ENCODE data around the gene RAG1.

DNA sequence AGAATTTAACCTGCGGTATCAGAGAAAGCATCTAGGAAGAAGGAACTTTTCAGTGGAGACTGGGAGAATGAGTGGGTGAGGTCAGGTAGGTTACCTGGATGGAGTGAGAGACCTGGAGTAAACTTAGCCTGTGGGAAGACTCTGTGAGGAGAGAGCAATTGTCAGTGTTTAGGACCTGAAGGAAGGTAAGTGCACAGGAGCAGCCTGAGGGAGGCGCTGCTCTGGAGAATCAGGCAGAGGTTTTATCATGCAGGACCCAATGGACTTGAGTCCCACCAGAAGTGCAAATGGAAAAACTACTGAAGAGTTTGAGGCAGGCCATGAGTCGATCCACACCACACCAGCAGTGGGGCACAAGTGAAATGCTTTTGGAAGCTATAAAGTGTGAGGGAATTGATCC, 15.9 kb downstream of the RAG1 start:
- TF ChIP-seq EZH2 (IDR thresholded peaks at IDR 0.05; ENCODE audit: low read depth, low read length, severe bottlenecking) (no peak), POLR2A (IDR thresholded peaks at IDR 0.05; ENCODE audit: control extremely low read depth in 1 of 2, low read depth in 2 of 2, low read length in 2 of 2) (no peak), EP300 (IDR thresholded peaks at IDR 0.05; ENCODE audit: borderline replicate concordance in 1 of 2, low read depth in 2 of 2, low read length in 2 of 2) (no peak), RNF2 (IDR thresholded peaks at IDR 0.05; ENCODE audit: borderline replicate concordance, low read depth, low read length, missing control alignments, poor library complexity, severe bottlenecking) (no peak), SIRT6 (IDR thresholded peaks at IDR 0.05; ENCODE audit: low read length) (no peak), ATF2 (IDR thresholded peaks at IDR 0.05; ENCODE audit: low read length) (no peak), JUND (IDR thresholded peaks at IDR 0.05; ENCODE audit: low read length) (no peak), CHD2 (IDR thresholded peaks at IDR 0.05; ENCODE audit: low read length) (no peak), CREB1 (IDR thresholded peaks at IDR 0.05) (no peak), NANOG (IDR thresholded peaks at IDR 0.05; ENCODE audit: insufficient read depth, low read depth, low read length, poor library complexity, severe bottlenecking) (no peak), POLR2AphosphoS5 (IDR thresholded peaks at IDR 0.05; ENCODE audit: low read depth, low read length) (no peak), TCF12 (IDR thresholded peaks at IDR 0.05; ENCODE audit: low read depth, low read length) (no peak), NRF1 (IDR thresholded peaks at IDR 0.05; ENCODE audit: low read depth, low read length) (no peak)
- TF ChIP-seq, protein P1, sequence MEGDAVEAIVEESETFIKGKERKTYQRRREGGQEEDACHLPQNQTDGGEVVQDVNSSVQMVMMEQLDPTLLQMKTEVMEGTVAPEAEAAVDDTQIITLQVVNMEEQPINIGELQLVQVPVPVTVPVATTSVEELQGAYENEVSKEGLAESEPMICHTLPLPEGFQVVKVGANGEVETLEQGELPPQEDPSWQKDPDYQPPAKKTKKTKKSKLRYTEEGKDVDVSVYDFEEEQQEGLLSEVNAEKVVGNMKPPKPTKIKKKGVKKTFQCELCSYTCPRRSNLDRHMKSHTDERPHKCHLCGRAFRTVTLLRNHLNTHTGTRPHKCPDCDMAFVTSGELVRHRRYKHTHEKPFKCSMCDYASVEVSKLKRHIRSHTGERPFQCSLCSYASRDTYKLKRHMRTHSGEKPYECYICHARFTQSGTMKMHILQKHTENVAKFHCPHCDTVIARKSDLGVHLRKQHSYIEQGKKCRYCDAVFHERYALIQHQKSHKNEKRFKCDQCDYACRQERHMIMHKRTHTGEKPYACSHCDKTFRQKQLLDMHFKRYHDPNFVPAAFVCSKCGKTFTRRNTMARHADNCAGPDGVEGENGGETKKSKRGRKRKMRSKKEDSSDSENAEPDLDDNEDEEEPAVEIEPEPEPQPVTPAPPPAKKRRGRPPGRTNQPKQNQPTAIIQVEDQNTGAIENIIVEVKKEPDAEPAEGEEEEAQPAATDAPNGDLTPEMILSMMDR (IDR thresholded peaks at IDR 0.05; ENCODE audit: control extremely low read depth in 1 of 3, insufficient read depth in 1 of 3, low read depth in 1 of 3, low read length in 3 of 3): peak; percentile 21 to 53 (median 44); a peak in 3 of 4 replicates
